AG04449 (cell line): Measurements from ENCODE around the gene ZMYND10.

Experiments used
- CTCF ChIA-PET: fragments of 350-600 bp; formaldehyde crosslinking; extraction: SDS; loops from one replicate; lab custom pipeline; 2021; ENCODE audit warnings: antibody characterized with exemption; lab: Yijun Ruan, JAX
- POLR2A ChIA-PET: fragments of 400-600, 350-600 bp; formaldehyde crosslinking; extraction: SDS; loops from one replicate; lab custom pipeline; 2020; ENCODE audit warnings: antibody characterized with exemption, inconsistent platforms; lab: Yijun Ruan, JAX
- DNase-seq: peaks from one replicate; pipeline ENCODE4 v3.0.0-alpha.2; 2010; ENCODE audit warnings: low read depth, low spot score
- H3K4me3 ChIP-seq: 2 replicates; pipeline ENCODE4 v1.5.1; 2011; ENCODE audit warnings: low read depth, mild to moderate bottlenecking, control low read depth, low read length
- TF ChIP-seq, protein P1 (sequence below): IDR thresholded peaks from one replicate; pipeline ENCODE4 v1.5.1; 2011; ENCODE audit warnings: mild to moderate bottlenecking, moderate library complexity, low read length, control low read depth, inconsistent platforms; ENCODE audit not compliant: insufficient read depth; ENCODE audit errors: missing control alignments

Gene ZMYND10

DNA sequence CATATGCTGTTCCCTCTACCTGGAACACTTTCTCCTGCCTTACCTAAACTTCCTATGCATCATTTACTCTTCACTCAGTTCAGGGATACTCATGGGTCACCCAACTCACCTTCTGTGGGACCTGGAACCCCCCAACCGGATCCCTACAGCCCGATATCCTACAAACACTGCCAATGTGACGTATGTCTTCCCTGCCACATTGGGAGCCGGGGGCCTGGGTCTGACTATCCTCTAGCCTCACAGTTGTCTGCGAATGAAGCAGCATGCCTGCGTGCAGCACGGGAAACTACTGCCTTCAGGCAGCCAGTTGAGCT, 4.6 kb upstream of the ZMYND10 start:
- peak overlapping the region; percentile 99 for H3K4me3 ChIP-seq
- DNase-seq, result no peak
- ChIA-PET CTCF (interaction anchor here (0.7 to 16.7 kb wide), 7 partner anchors 9 to 265 kb away, joined by 3 to 473 read pairs (median 7); partner anchors contain the start of genes MAPKAPK3 and RASSF1), POLR2A (interaction anchor here (0.6 to 1.8 kb wide), 7 partner anchors 10 to 266 kb away, joined by 3 to 10 read pairs (median 3); partner anchors contain the start of genes HEMK1 and RASSF1)
- TF ChIP-seq, protein P1, sequence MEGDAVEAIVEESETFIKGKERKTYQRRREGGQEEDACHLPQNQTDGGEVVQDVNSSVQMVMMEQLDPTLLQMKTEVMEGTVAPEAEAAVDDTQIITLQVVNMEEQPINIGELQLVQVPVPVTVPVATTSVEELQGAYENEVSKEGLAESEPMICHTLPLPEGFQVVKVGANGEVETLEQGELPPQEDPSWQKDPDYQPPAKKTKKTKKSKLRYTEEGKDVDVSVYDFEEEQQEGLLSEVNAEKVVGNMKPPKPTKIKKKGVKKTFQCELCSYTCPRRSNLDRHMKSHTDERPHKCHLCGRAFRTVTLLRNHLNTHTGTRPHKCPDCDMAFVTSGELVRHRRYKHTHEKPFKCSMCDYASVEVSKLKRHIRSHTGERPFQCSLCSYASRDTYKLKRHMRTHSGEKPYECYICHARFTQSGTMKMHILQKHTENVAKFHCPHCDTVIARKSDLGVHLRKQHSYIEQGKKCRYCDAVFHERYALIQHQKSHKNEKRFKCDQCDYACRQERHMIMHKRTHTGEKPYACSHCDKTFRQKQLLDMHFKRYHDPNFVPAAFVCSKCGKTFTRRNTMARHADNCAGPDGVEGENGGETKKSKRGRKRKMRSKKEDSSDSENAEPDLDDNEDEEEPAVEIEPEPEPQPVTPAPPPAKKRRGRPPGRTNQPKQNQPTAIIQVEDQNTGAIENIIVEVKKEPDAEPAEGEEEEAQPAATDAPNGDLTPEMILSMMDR, result no peak

DNA sequence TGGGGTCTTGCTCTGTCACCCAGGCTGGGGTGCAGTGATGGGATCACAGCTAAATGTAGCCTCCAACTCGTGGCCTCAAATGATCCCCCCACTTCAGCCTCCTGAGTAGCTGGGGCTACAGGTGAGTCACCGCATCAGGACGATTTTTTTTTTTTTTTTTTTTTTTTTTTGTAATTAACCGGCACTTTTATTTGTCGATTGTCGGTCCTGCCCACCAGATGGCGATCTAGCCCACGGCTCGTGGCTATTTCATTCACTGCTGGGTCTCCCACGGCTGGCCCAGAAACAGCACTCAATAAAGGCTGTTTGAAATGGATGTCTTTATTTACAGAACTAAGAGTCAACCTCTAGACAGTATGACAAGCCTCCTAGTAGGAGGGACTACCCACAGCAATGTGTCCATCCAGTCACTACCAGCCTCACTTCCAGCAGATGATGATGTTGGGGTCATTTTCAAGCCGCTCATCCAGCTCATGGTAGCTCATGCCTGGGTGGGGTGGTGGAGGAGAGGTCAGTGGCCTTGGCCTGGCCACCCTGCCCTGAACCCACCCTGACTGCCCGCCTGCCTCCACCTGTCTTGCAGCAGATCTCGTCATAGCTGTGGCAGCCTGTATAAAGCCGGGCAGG, 1.8 kb upstream of the ZMYND10 start:
- POLR2A ChIA-PET, result no interaction called here

DNA sequence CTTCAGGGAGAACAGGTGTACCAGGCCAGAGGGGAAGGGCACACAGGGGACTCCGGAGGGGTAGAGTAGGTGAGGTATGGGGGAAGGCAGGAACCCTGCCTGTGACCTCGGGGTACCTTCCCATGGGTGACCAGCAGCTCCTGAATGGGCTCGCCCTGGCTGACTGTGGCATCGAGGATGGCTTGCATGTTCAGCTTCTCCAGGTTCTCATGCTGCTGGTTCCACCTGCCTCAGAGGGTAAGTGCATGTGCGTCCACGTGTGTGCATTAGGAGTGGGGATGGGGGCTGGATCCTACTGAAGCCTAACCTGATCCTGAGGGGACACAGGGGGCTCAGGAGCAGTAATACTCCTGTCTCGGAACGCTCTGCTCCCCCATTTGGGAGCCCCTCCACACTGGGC, 524 bp downstream of the ZMYND10 start:
- H3K4me3 ChIP-seq, result peak overlapping the region; percentile 61
- no peak for DNase-seq
- POLR2A ChIA-PET, result interaction anchor here (1.2 kb wide), 1 partner anchor 9 kb away, joined by 4 read pairs; no protein-coding TSS in a partner anchor
- CTCF ChIA-PET, result interaction anchor here (0.7 to 16.7 kb wide), 5 partner anchors 8 to 270 kb away, joined by 3 to 473 read pairs (median 16); partner anchors contain the start of gene MAPKAPK3
- TF ChIP-seq, protein P1, result no peak

More for the DNA sequence above, 1.8 kb upstream of the ZMYND10 start:
- CTCF ChIA-PET, result interaction anchor here (0.7 to 16.7 kb wide), 17 partner anchors 9 to 268 kb away, joined by 3 to 473 read pairs (median 5); partner anchors contain the start of genes C3orf18, HEMK1, MAPKAPK3 and TMEM115
- TF ChIP-seq, protein P1, result peak; percentile 54
- no peak overlapping the region for H3K4me3 ChIP-seq
- DNase-seq, result no peak

DNA sequence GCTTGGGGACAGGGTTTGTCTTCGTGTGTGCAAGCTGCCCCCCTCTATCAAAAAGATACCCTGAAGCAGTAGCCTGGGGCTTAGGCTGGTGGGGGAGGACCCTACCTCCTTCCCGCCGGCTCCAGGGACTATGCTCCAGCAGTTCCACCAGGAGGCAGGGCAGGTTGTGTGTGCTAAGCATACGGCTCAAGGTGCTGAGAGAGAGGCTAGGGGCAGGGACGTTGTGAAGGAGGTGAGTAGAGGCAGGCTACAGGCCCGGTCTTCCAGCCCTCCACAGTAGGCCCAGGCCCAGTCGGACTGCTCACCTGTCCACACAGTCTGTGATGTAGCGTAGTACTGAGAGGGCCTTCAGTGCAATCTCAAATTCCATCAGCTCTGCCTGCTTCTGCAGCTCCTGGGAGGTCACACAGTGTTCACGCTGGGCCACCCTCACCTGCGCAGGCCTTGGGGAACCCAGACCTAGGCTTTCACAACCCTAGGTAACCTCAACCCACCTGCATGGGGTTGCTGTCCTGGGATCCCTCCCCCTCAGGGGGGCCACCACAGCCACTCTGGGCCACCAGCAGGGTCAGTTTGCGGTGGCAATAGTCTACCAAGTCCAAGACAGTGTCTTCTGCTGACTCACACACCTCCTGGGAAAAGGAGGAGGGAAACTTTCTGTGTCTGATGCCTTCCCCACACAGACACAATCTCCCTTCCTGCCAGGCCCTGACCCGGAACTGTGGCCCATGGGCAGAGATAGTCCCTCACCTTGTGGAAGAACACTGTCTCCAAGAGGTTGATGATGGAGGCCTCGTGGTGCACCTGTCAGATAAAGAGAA, 2.5 kb downstream of the ZMYND10 start:
- POLR2A ChIA-PET, result interaction anchor here (0.5 kb wide), 1 partner anchor 10 kb away, joined by 3 read pairs; no protein-coding TSS in a partner anchor
- TF ChIP-seq, protein P1, result no peak

DNA sequence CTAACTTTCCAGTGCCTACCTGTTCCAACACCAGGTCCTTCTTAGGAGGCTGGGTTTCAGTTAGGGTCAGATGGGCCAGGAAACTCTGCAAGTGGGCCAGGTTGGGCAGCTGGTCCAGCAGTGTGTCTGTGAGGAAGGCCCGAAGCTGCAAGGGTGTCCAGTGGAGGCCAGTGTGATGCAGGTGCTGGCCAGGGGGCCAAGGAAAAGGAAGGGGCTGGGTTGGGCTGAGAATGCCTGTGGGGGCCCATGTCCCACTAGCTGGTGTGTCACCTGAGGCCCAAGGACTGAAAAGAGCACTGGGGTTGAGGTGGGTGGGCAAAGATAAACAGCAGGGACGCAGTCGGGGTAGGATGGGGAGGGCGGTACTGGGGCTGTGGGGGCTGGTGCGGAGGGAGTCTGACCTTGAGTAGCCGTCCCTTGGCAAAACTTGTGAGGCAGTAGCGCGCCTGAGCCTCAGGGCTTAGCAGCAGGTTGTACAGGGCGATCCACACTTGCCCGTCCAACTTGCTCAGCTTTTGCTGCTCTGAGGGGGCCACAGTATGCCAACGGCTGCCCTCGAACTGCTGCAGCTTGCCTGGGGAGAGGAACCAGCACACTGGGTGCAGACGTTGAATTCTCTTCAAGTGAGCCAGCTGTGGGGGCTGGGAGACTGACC, 3.4 kb downstream of the ZMYND10 start:
- TF ChIP-seq, protein P1, result no peak
- ChIA-PET POLR2A (no interaction called here), CTCF (interaction anchor here (1.1 to 16.7 kb wide), 3 partner anchors 9 to 203 kb away, joined by 3 to 473 read pairs (median 16); partner anchors contain the start of genes CYB561D2 and NPRL2)
- H3K4me3 ChIP-seq, result no peak overlapping the region
- no peak for DNase-seq

More for the DNA sequence above, 2.5 kb downstream of the ZMYND10 start:
- DNase-seq, result no peak
- CTCF ChIA-PET, result interaction anchor here (0.7 to 16.7 kb wide), 4 partner anchors 8 to 202 kb away, joined by 3 to 473 read pairs (median 10); partner anchors contain the start of genes CYB561D2 and NPRL2
- H3K4me3 ChIP-seq, result no peak overlapping the region
